Endothelial cell of umbilical vein (primary cell): ENCODE results near the gene KCNAB2.

ENCODE experiments used
- MYC ChIP-seq: IDR thresholded peaks from one replicate; pipeline ENCODE4 v1.6.1; 2011; ENCODE audit warnings: mild to moderate bottlenecking, low read depth, low read length
- POLR2AphosphoS5 ChIP-seq: IDR thresholded peaks from 2 replicates; pipeline ENCODE4 v1.6.1; 2012; ENCODE audit warnings: low read depth, mild to moderate bottlenecking, control low read depth, low read length, moderate library complexity; ENCODE audit not compliant: insufficient read depth
- TF ChIP-seq, protein P1 (sequence below), 2 donors: IDR thresholded peaks; 1 replicate in 1 of 2; 2 replicates in 1 of 2; pipeline ENCODE4 v1.5.1; 2011; ENCODE audit warnings: low read length in 2 of 2, mild to moderate bottlenecking in 2 of 2, moderate library complexity in 2 of 2, control low read depth in 1 of 2, inconsistent platforms in 1 of 2, low read depth in 1 of 2; ENCODE audit not compliant: insufficient read depth in 1 of 2; ENCODE audit errors: extremely low read depth in 1 of 2

DNA sequence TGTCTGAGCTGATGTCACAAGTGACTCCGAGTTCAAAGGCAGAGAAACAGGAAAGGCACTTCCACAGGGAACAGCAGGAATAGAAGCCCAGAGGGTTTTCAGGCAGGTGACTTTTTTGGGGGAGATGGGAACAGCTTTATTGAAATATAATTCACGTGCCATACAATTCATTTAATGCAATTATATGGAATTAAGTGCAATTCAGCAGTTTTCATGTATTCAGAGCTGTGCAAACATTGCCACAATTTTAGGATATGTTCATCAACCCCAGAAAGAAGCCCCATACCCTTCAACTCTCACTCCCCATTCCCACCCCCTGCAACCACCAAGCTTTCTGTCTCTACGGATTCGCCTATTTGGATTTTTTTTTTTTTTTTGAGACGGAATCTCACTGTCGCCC, 17.0 kb downstream of the KCNAB2 start:
- TF ChIP-seq POLR2AphosphoS5: no peak
- no peak for TF ChIP-seq MYC
- TF ChIP-seq, protein P1, sequence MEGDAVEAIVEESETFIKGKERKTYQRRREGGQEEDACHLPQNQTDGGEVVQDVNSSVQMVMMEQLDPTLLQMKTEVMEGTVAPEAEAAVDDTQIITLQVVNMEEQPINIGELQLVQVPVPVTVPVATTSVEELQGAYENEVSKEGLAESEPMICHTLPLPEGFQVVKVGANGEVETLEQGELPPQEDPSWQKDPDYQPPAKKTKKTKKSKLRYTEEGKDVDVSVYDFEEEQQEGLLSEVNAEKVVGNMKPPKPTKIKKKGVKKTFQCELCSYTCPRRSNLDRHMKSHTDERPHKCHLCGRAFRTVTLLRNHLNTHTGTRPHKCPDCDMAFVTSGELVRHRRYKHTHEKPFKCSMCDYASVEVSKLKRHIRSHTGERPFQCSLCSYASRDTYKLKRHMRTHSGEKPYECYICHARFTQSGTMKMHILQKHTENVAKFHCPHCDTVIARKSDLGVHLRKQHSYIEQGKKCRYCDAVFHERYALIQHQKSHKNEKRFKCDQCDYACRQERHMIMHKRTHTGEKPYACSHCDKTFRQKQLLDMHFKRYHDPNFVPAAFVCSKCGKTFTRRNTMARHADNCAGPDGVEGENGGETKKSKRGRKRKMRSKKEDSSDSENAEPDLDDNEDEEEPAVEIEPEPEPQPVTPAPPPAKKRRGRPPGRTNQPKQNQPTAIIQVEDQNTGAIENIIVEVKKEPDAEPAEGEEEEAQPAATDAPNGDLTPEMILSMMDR (IDR thresholded peaks at IDR 0.05; ENCODE audit: extremely low read depth in 1 of 2, insufficient read depth in 1 of 2, low read depth in 1 of 2, low read length in 2 of 2): no peak
